ENCODE data around the gene RAB3IL1.

DNA sequence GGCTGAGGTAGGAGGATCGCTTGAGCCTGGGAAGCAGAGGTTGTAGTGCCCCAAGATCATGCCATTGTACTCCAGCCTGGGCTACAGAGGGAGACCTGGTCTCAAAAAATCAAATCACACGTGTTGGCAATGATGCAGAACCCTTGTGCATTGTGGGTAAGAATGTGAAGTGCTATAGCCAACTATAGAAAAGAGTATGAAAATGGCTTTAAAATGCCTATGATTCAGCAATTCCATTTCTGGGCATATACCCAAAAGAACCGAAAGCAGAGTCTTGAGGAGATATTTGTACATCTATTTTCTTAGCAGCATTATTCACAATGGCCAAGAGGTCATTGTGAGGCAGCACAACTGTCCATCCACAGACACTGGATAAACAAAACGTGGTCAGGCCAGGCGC, 23.4 kb downstream of the RAB3IL1 start:
- TF ChIP-seq, protein P1, sequence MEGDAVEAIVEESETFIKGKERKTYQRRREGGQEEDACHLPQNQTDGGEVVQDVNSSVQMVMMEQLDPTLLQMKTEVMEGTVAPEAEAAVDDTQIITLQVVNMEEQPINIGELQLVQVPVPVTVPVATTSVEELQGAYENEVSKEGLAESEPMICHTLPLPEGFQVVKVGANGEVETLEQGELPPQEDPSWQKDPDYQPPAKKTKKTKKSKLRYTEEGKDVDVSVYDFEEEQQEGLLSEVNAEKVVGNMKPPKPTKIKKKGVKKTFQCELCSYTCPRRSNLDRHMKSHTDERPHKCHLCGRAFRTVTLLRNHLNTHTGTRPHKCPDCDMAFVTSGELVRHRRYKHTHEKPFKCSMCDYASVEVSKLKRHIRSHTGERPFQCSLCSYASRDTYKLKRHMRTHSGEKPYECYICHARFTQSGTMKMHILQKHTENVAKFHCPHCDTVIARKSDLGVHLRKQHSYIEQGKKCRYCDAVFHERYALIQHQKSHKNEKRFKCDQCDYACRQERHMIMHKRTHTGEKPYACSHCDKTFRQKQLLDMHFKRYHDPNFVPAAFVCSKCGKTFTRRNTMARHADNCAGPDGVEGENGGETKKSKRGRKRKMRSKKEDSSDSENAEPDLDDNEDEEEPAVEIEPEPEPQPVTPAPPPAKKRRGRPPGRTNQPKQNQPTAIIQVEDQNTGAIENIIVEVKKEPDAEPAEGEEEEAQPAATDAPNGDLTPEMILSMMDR (IDR thresholded peaks at IDR 0.05), result no peak
- TF ChIP-seq POLR2A (IDR thresholded peaks at IDR 0.05), result no peak
